Nephron (organoid): ENCODE results near the gene GMEB2.

Experiments
- H3K27ac Mint-ChIP-seq, 3 experiments: 2 replicates each; pipeline ENCODE4 v1.8.0; 2020; ENCODE audit warnings: mixed read lengths in 3 of 3, mild to moderate bottlenecking in 2 of 3, moderate library complexity in 1 of 3
- H3K27me3 Mint-ChIP-seq: 2 replicates; pipeline ENCODE4 v1.8.0; 2021; ENCODE audit warnings: low read depth, mild to moderate bottlenecking, moderate library complexity, mixed read lengths
- H3K36me3 Mint-ChIP-seq: 2 replicates; pipeline ENCODE4 v1.8.0; 2020; ENCODE audit warnings: low read depth, mixed read lengths
- H3K4me1 Mint-ChIP-seq: 2 replicates; pipeline ENCODE4 v1.8.0; 2020; ENCODE audit warnings: mixed read lengths
- H3K4me3 Mint-ChIP-seq, 3 experiments: 2 replicates each; pipeline ENCODE4 v1.8.0; 2020; ENCODE audit warnings: mild to moderate bottlenecking in 3 of 3, mixed read lengths in 3 of 3, moderate library complexity in 2 of 3
- H3K9me3 Mint-ChIP-seq: 2 replicates; pipeline ENCODE4 v1.8.0; 2020; ENCODE audit warnings: mixed read lengths
- TF ChIP-seq, protein P1 (sequence below), 3 experiments: fragments of 200-600 bp; sonication (generic); IDR thresholded peaks; one replicate each; pipeline ENCODE4 v1.5.0; 2021; ENCODE audit warnings: antibody characterized with exemption in 3 of 3; ENCODE audit not compliant: unreplicated experiment in 3 of 3

The GMEB2 gene

DNA sequence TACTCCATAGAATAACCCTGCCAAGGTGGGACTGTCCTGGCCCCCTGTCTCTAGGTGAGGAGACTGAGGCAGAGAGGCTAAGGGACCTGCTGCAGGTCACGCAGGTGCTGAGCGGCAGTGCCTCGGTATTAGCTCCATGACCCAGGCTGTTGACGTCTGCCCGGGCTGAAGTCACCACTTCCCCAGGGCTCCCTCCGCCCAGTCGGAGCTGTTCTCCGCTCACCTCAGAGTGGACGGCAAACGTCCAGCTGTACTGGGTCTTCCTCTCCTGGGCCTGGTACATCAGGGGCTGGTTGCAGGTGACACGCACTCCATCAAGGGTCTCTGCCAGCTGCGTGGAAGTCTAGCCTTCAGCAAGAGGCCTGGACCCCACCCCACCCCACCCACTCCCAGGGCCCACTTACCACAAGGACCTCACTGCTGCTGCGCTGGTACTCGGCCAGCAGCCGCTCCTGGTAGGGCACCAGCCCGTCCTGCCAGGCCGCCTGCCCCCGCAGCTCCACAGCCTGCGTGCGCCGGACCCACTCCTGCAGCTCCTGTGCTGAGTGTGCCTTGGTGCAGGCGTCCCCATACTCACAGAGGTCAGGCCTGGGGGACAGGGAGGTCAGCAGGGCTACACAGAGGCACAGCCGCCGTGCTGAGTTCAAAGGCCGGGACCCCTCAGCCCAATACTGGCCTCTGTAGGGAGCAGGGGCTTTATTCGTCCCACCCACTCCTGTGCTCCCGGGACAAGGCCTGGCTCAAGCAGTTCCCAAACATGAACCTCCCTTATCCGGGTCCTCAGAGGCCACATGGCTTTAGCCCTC lies 56.4 kb downstream of the GMEB2 start:
- Mint-ChIP-seq H3K27ac (no peak overlapping the region), H3K27me3 (no peaks in the 10 kb centered on the region), H3K36me3 (no peaks in the 10 kb centered on the region), H3K9me3 (no peaks in the 10 kb centered on the region), H3K4me1 (no peaks in the 10 kb centered on the region), H3K4me3 (no peak overlapping the region)
- TF ChIP-seq, protein P1, sequence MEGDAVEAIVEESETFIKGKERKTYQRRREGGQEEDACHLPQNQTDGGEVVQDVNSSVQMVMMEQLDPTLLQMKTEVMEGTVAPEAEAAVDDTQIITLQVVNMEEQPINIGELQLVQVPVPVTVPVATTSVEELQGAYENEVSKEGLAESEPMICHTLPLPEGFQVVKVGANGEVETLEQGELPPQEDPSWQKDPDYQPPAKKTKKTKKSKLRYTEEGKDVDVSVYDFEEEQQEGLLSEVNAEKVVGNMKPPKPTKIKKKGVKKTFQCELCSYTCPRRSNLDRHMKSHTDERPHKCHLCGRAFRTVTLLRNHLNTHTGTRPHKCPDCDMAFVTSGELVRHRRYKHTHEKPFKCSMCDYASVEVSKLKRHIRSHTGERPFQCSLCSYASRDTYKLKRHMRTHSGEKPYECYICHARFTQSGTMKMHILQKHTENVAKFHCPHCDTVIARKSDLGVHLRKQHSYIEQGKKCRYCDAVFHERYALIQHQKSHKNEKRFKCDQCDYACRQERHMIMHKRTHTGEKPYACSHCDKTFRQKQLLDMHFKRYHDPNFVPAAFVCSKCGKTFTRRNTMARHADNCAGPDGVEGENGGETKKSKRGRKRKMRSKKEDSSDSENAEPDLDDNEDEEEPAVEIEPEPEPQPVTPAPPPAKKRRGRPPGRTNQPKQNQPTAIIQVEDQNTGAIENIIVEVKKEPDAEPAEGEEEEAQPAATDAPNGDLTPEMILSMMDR (IDR thresholded peaks at IDR 0.05; ENCODE audit: unreplicated experiment in 3 of 3) = no peak

DNA sequence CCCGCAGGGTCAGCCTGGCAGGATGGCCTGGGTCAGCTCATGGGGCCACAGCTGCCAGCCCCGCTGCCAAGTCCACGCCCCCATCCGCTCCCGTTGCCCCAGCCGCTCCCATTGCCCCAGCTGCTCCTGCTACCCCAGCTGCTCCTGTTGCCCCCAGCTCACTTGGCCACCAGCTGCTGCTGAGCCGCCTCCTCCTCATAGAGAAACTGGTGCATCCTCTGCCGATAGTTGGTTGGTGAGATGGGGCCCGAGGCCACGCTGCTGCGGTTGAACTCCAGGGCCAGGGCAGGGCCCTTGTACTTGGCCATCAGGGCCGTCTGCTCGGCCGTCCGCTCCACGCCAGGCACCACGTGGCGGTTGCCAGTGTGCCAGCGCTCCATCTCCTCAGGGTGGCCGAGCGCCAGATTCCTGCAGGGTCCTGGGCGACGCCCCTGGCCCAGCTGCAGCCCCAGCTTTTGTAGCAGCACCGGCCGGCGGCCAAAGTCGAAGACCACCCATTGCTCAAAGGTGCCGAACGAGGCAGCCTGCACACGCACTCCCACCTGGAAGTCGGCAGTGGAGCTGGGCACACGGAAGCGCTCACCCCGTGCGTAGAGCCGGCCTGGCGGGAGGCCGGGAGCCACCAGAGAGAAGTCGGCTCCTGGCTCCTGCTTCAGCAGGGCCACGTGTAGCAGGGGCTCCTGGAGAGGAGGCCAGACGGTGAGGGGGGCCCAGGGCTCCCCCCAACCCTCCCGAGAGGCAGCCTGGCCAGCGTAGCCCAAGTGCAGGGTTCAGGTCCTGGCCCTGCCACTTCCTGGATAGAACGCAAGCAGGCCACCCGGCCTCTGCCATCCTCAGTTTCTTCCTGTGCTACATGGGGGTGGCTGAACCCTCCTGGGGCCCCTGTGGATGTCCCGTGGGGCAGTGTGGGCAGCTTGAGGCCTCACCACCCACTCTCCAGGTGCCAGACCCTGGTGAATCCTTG lies 57.6 kb downstream of the GMEB2 start:
- TF ChIP-seq, protein P1 (IDR thresholded peaks at IDR 0.05; ENCODE audit: unreplicated experiment in 3 of 3) = no peak
- Mint-ChIP-seq H3K4me1 (no peaks in the 10 kb centered on the region), H3K27ac (no peak overlapping the region), H3K27me3 (no peaks in the 10 kb centered on the region), H3K9me3 (no peaks in the 10 kb centered on the region), H3K4me3 (no peak overlapping the region), H3K36me3 (no peaks in the 10 kb centered on the region)

DNA sequence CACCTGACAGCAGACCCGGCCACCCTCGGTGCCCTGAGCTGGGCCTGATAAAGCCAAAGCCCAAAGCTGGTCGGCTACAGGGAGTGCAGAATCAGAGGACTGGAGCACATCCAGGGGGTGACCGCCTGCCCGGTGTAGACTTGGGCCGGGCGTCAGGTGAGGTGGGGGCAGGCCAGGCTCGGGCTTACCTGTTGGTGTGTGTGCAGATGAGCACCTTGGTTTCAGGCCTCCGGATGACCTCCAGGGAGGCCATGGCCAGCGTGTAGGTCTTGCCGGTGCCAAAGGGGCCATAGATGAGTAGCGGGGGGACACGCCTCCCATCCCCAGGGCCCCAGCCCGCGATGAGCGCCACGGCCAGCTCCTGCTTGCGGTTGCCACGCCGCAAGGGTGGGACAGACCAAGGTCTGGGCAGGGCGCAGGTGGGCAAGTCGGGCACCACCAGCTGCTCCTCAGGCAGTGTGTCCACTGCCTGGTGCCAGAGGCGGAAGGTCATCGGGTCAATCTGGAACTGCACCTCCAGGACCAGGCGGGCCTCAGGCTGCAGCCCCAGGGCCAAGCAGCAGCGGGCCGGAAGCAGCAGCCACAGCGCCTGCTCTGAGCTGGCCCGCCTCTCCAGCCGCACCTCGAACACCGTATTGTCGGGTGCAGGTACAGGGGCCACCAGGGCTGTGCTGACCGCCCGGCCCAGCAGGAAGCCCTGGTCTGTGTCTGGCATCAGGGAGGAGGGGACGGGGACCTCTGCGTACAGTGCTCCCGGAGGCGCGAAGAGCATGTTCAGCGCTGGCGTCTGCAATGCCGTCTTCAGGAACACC lies 58.5 kb downstream of the GMEB2 start:
- H3K27ac Mint-ChIP-seq = no peak overlapping the region
- TF ChIP-seq, protein P1 (IDR thresholded peaks at IDR 0.05; ENCODE audit: unreplicated experiment in 3 of 3) = no peak
- no peaks in the 10 kb centered on the region for H3K4me1 Mint-ChIP-seq
- H3K9me3 Mint-ChIP-seq = no peaks in the 10 kb centered on the region
- no peaks in the 10 kb centered on the region for H3K27me3 Mint-ChIP-seq
- no peaks in the 10 kb centered on the region for H3K36me3 Mint-ChIP-seq
- H3K4me3 Mint-ChIP-seq = no peak overlapping the region

DNA sequence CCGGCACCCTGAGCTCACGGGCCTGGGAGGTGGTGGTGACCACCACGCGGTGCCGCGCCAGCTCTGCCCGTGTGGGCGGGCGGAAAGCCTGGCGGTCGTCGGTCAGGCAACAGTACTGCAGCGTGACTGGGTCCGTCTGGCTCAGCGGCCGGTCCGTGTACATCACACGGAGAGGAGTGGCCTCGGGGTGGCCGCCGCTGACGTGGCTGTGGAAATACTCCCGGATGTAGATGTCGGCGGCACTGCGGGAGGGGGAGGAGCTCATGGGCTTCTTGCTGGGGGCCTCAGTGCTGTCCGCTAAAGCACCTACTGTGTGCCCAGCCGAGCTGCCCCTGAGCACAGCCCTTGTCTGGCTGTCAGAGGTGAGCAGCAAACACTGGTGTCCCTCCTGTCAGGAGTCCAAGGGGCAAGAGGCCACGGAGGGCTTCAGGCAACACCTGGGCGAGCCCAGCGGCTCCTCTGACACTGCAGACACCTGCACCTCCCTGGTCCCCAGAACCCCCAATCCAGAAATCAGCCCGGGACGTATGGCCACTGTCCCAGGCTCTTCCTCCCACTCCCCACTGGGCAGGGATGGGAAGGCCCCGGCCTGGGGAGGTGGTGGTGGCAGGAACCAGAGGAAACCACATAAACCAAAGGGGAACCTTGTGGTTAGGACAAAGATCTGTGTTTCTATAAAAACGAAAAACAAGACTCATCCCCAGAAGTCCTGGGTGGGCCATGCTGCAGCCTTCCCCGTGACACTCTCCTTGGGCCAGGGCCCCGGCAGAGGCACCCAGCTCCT lies 59.3 kb downstream of the GMEB2 start:
- Mint-ChIP-seq H3K9me3 (no peaks in the 10 kb centered on the region), H3K27ac (no peak overlapping the region), H3K4me3 (no peak overlapping the region), H3K27me3 (no peaks in the 10 kb centered on the region), H3K4me1 (no peaks in the 10 kb centered on the region), H3K36me3 (no peaks in the 10 kb centered on the region)
- TF ChIP-seq, protein P1 (IDR thresholded peaks at IDR 0.05; ENCODE audit: unreplicated experiment in 3 of 3) = no peak

DNA sequence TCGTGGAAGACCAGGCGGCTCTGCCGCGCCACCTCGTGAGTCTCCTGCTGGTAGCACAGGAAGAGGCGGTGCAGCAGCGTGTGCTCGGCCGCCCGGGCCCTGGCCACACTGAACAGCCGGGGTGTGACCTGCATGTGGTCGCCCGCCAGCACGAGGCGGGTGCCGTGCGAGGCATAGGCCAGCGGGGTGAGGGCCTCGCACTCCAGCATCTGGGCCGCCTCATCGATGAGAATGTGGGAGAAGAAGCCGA lies 59.8 kb downstream of the GMEB2 start:
- TF ChIP-seq, protein P1 (IDR thresholded peaks at IDR 0.05; ENCODE audit: unreplicated experiment in 3 of 3) = no peak
- Mint-ChIP-seq H3K36me3 (no peaks in the 10 kb centered on the region), H3K4me3 (no peak overlapping the region), H3K27ac (no peak overlapping the region), H3K9me3 (no peaks in the 10 kb centered on the region), H3K27me3 (no peaks in the 10 kb centered on the region), H3K4me1 (no peaks in the 10 kb centered on the region)
